Measurements from ENCODE around the gene SOWAHD. TPM values are rescaled to one million over a fixed set of nuclear protein-coding genes. Genes with fewer than 3 reads are reported as not detected.
A peak's percentile ranks its signal among the peaks of the same experiment; 100 is the strongest.
"Not testable (repeated sequence)": the region's sequence is repeated elsewhere in the genome, so short reads cannot be mapped to it uniquely, and the experiment has no call there.

SOWAHD gene
- total RNA-seq, 1 donor from 2014 or later = not detected

DNA sequence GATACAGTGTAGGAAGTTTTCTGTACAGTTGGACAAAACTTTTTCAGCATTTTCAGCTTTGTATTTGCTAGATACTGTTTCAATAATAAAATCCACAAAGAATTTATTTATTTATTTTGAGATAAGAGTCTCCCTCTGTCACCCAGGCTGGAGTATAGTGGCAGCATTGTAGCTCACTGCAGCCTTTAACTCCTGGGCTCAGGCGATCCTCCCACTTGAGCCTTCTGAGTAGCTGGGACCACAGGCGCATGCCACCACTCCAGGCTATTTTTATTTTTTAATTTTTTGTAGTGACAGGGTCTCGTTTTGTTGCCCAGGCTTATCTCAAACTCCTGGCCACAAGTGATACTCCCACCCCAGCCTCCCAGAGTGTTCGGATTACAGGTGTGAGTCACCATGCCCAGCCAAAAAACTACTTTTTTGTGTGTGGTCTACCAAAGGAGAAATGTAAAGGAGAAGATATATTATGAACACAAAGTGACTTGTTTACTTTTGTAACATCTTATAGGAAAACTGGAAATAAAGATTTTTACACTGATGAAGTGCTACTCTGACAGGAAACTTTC is 13.0 kb upstream of the SOWAHD start:
- H3K4me3 ChIP-seq (ENCODE audit: low read depth, low read length) = no peak overlapping the region
- no peak for DNase-seq (ENCODE audit: low read depth)
- TF ChIP-seq, protein P1, sequence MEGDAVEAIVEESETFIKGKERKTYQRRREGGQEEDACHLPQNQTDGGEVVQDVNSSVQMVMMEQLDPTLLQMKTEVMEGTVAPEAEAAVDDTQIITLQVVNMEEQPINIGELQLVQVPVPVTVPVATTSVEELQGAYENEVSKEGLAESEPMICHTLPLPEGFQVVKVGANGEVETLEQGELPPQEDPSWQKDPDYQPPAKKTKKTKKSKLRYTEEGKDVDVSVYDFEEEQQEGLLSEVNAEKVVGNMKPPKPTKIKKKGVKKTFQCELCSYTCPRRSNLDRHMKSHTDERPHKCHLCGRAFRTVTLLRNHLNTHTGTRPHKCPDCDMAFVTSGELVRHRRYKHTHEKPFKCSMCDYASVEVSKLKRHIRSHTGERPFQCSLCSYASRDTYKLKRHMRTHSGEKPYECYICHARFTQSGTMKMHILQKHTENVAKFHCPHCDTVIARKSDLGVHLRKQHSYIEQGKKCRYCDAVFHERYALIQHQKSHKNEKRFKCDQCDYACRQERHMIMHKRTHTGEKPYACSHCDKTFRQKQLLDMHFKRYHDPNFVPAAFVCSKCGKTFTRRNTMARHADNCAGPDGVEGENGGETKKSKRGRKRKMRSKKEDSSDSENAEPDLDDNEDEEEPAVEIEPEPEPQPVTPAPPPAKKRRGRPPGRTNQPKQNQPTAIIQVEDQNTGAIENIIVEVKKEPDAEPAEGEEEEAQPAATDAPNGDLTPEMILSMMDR (conservative IDR thresholded peaks at IDR 0.05; ENCODE audit: low read depth, low read length) = no peak

- H3K4me3 ChIP-seq (ENCODE audit: low read depth, low read length); DNase-seq (ENCODE audit: low read depth): not testable (repeated sequence)
Observed at GRCh38 chrX:119750131-119750530, 8.3 kb upstream of the SOWAHD start.

DNA sequence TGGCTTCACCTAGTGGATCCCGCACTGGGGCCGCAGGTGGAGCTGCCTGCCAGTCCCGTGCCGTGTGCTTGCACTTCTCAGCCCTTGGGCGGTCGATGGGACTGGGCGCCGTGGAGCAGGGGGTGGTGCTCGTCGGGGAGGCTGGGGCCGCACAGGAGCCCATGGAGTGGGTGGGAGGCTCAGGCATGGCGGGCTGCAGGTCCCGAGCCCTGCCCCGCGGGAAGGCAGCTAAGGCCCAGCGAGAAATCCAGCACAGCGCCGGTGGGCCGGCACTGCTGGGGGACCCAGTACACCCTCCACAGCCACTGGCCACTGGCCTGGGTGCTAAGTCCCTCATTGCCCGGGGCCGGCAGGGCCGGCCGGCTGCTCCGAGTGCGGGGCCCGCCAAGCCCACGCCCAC is 7.6 kb upstream of the SOWAHD start:
- not testable (repeated sequence) for H3K4me3 ChIP-seq (ENCODE audit: low read depth, low read length); DNase-seq (ENCODE audit: low read depth)

- no peak overlapping the region for H3K4me3 ChIP-seq (ENCODE audit: low read depth, low read length)
- no peak for DNase-seq (ENCODE audit: low read depth)
- TF ChIP-seq, protein P1 (conservative IDR thresholded peaks at IDR 0.05; ENCODE audit: low read depth, low read length) = no peak
Observed at GRCh38 chrX:119753001-119753400, 5.4 kb upstream of the SOWAHD start.

GRCh38 chrX:119753639-119754257 is 4.6 kb upstream of the SOWAHD start:
- TF ChIP-seq, protein P1 (conservative IDR thresholded peaks at IDR 0.05; ENCODE audit: low read depth, low read length) = peak; percentile 57
- H3K4me3 ChIP-seq (ENCODE audit: low read depth, low read length) = no peak overlapping the region
- no peak for DNase-seq (ENCODE audit: low read depth)

GRCh38 chrX:119755981-119756533 is 2.3 kb upstream of the SOWAHD start:
- DNase-seq (ENCODE audit: low read depth) = no peak
- H3K4me3 ChIP-seq (ENCODE audit: low read depth, low read length) = no peak overlapping the region
- TF ChIP-seq, protein P1 (conservative IDR thresholded peaks at IDR 0.05; ENCODE audit: low read depth, low read length) = no peak

DNA sequence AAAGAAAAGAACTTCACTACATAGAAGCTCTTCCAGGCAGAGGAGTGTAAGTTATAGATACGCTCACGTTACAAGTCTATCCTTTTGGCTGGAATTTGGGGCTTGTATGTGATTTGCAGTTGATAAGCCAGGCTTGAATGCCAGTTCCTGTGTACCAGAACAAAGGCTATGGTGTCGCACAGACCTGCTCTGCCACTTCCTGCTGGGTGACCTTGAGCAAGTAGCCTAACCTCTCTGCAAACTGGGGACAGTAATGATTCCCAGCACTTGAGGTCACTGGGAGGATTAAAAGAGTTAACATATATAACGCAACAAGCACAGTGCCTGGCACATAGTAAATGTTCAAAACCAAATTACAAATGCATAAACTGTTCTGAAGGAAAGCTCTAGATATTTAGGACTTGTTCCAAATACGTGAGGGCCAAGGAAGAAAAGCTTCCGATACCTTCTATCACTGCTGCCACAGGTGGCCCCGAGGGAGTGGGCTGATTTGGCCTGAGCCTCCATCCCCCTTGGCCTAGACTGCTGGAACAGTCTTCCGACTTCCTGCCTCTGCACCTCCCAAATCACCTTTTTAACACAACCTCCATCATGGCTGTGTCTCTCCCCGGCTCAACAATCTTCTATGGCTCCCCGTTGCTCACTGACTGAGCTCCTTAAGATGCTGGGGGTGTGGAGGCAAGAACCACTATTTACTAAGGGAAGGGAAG is 1.3 kb upstream of the SOWAHD start:
- DNase-seq (ENCODE audit: low read depth) = no peak
- TF ChIP-seq, protein P1 (conservative IDR thresholded peaks at IDR 0.05; ENCODE audit: low read depth, low read length) = no peak
- no peak overlapping the region for H3K4me3 ChIP-seq (ENCODE audit: low read depth, low read length)

- H3K4me3 ChIP-seq (ENCODE audit: low read depth, low read length) = peak overlapping the region; percentile 52
- DNase-seq (ENCODE audit: low read depth) = no peak
- TF ChIP-seq, protein P1 (conservative IDR thresholded peaks at IDR 0.05; ENCODE audit: low read depth, low read length) = no peak
Observed at GRCh38 chrX:119757646-119757978, 776 bp upstream of the SOWAHD start.
